SKM-1 (cell line): Measurements from ENCODE around the gene S100A7A.
"Not testable (repeated sequence)": the region's sequence is repeated elsewhere in the genome, so short reads cannot be mapped to it uniquely, and the experiment has no call there.

ENCODE experiments used
- DNase-seq: peaks from one replicate; lab custom pipeline; 2025; ENCODE audit not compliant: unreplicated experiment; lab: John Stamatoyannopoulos, UW

Gene S100A7A

GRCh38 chr1:153395136-153395685 lies 21.1 kb upstream of the S100A7A start:
- no peak for DNase-seq

- no peak for DNase-seq
These were observed 20.5 kb upstream of the S100A7A start for GRCh38 chr1:153395776-153396175.

DNA sequence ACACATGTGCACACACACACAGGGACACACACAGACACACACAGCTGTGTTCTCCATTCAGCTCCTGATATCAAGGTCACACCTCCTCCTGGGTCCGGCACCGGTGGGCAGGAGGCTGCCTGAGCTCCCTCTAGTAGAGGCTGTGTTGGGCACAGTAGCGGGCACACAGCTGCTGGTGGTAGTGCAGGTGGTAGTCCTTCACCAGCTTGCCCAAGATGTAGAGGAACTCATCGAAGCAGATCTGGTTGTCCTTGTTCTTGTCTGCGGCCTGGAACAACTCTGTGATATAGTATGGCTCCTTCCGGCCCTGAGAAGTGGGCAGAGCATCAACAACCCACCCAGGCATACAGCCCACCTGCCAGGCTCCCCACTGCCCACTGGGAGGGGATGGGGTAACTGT lies 19.9 kb upstream of the S100A7A start:
- no peak for DNase-seq

DNA sequence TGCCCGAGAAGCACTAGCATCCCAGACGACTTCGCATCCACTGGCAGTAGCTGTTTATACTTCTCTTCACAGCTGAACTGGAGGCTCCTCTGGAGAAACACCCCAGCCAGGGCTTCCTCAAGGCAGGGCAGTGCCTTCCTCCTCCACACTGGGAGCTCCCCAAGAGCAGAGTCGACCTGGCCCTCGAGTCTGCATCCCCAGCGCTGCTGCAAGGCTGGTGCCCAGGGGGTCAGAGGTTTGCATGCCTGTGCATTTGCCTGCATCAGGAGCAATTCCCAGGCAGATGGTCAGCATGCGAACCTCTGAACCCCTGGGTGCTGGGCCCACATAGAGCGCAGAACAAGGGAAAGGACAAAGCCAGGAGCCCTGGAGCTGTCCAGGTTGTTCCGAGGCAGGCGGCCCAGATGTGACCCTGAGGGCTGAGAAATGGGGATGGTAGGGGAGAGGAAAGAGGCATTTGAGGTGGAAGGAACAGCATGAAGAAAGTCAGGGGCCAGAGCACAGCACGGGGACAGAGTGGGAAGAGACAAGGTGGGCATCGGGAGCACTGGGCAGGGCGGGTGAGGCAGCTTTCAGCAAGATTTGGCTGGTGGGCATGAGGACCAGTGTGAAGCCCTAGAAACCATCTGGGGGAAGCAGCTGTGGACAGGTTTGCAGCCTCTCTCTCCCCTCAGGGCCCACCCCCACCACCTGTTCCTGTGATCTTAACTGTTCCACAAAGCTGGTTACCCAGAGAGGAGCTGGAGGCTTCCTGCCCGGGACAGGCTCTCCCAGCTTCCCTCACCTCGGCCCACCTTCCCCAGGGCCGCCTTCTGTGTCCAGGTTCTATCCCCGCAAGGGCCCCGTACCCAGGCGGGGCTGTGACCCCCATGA lies 19.0 kb upstream of the S100A7A start:
- no peak for DNase-seq

- no peak for DNase-seq
These were observed 18.2 kb upstream of the S100A7A start for GRCh38 chr1:153397924-153398651.

GRCh38 chr1:153399401-153400055 lies 16.8 kb upstream of the S100A7A start:
- DNase-seq, result no peak

DNA sequence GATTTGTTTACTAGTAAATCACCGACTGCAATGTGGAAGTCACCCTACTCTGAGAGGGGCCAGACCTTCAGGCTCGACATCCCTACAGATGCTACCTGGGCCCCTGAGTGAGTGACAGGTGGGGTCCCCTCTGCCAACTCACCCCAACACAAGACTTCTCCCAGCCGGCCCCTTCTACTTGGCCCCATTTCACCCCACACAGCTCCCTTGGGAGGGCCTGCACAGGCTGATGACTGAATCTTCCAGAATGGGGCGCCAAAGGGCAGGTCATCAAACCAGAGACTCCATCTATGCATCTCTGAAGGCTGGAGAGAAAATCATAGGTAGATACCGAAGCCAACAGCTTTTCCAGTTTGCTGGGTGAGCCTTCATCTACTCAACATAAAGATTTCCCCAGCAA lies 16.1 kb upstream of the S100A7A start:
- DNase-seq, result no peak

- DNase-seq, result no peak
These were observed 14.9 kb upstream of the S100A7A start for GRCh38 chr1:153401461-153401860.

DNA sequence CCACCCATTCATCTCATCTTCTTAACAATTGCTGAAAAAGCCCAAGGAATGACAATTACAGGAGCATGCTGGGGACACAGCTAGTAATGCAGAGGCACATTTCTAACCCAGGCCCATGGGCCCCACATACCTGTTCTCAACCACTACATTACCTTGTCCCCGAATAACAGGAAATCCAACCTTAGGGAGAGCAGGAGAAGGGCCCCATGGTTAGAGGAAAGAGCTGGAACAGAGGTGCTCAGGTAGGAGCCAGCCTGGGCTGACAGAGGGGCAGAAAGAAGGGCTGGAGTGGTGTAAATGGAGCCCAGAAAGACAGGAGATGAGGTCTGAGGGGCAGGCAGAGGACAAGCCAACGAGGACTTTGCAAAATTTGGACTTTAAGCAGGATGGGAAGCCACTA lies 14.1 kb upstream of the S100A7A start:
- no peak for DNase-seq

- no peak for DNase-seq
These were observed 12.8 kb upstream of the S100A7A start for GRCh38 chr1:153403421-153404085.

- DNase-seq, result no peak
These were observed 12.2 kb upstream of the S100A7A start for GRCh38 chr1:153404086-153404635.

DNA sequence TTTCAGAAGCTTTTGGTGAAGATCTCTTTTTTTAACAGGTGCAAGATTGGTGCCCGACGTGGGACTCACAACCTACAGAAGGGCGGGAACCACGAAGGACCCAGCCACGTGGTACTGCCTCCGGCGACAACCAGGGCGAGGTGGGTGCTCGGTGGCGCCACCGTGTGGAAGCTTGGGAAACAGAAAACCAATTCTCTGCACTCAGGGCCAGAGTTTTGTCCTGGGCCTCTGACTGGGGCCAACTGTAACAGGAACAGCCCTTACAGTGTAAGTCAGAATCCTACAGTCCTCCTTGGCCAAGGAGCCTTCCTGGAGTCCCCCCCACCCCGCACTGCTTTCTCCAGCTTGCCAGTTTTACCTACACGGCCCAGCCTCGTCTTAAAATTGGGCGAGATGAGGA lies 11.6 kb upstream of the S100A7A start:
- peak; percentile 41 for DNase-seq

DNA sequence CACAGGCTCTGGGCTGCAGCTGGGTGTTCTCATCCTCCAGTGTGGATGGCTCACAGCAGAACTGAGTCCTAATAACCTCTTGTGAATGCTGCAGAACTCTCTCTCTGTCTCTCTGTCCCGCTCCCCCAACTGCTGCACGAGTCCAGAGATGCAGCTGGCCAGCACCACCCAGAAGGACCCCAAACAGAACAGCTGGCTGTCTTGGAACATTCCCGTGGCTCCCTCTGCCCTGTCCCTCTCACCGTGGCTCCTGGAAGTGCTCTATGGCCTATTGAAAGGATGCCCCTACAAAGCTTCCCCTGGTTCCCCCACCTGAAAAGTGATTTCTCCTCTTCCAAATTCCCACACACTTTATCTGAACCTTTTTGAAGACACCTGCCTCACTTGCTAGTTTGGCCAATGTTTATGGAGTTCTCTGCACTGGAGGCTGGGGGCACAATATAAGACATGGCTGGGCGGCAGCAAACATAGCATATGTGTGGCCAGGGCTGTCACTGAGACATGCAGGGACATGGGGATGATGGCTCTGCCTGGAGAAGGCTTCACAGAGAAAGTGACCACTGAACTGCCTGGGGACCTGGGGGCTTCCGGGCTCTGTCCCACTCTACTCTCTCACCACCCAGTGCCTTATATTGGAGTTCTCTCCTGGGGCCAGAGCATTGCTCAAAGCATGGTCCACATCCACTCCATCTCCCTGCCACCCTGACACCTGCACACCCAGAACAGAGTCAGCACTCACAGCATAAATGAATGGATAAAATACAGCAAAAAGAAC lies 10.3 kb upstream of the S100A7A start:
- not testable (repeated sequence) for DNase-seq

- not testable (repeated sequence) for DNase-seq
These were observed 9.0 kb upstream of the S100A7A start for GRCh38 chr1:153407274-153407673.

DNA sequence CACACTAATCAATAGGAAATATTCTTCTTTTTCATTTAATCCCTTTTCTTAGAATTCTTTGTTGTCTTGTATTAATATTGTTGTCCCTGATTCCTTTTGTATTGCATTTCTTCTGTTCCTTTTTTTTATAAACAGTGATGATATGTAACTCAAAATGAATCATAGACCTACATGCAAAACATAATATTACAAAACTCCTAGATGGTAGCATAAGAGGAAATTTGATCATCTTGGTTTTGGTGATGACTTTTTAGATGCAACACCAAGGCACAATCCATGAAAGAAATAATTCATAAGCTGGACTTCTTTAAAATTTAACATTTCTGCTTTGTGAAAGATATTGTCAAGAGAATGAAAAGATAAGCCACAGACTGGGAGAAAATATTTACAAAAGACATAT lies 2.4 kb upstream of the S100A7A start:
- DNase-seq, result not testable (repeated sequence)

- no peak for DNase-seq
These were observed 992 bp downstream of the S100A7A start for GRCh38 chr1:153417136-153417888.

DNA sequence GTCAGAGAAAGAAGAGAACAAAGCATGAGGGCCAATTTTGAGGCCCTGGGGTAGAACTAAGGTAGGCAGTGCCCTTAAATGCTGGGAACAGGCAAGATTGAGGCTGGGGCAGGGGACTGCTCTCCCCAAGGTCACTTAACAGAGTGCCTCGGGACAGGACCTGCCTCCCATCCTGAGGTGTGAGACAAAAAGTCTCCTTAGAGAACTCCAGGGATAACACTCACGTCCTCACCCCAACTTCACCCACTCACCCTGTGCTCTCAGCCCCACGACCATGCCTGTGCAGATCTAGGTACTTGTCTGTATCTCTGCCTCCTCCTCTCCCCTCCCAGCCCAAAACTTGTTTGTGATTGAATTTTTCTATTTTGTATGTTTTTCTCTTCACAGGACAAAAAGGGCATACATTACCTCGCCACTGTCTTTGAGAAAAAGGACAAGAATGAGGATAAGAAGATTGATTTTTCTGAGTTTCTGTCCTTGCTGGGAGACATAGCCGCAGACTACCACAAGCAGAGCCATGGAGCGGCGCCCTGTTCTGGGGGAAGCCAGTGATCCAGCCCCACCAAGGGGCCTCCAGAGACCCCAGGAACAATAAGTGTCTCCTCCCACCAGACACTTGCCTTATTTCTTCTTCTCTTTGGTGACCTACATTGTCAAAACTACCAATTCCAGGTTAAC lies 2.6 kb downstream of the S100A7A start:
- DNase-seq, result not testable (repeated sequence)

DNA sequence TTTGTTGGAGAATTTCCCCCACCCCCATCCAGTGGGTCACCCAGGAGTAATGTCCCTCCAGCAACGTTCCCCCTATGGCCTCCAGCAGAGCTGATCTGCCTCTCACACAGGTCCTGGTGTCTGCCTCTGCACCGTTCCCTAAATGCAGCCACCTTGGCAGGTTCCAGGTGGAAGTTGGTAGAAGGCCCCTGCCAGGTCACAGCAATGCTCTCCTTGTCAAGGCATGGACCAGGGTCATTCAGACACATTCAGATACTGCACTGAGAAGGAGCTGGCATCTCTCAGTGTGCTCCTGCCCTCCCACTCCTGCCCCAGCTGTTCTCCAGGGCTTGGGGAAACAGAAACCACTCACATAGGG lies 3.1 kb downstream of the S100A7A start:
- not testable (repeated sequence) for DNase-seq

- DNase-seq, result no peak
These were observed 4.0 kb downstream of the S100A7A start for GRCh38 chr1:153420306-153420705.
